ENCODE results near the gene TMPRSS11D. TPM values are rescaled to one million over a fixed set of nuclear protein-coding genes. Genes with fewer than 3 reads are reported as not detected.

The TMPRSS11D gene
- total RNA-seq, 2 donors from 2014 or later: not detected

DNA sequence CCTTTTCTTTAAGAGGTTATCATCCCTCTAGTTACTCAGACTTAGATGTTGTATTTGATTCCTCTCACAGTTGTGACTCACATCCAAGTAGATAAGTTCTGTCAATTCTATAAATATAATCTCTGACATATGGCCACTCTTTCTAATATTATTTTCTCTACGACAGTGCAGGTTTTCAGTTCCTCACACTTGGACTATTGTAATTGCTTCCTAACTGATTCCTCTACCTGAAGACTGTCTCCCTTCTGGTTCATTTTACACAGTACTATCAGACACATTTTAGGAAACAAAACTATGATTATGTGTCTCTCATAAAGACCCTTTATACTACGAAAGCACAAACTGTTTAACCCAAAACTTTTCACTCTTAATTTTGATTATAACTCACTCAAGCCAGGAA is 98.3 kb downstream of the TMPRSS11D start:
- ATAC-seq: no peak
- intact Hi-C loops (cut with DNase I): no loop called here
- no peak for DNase-seq

DNA sequence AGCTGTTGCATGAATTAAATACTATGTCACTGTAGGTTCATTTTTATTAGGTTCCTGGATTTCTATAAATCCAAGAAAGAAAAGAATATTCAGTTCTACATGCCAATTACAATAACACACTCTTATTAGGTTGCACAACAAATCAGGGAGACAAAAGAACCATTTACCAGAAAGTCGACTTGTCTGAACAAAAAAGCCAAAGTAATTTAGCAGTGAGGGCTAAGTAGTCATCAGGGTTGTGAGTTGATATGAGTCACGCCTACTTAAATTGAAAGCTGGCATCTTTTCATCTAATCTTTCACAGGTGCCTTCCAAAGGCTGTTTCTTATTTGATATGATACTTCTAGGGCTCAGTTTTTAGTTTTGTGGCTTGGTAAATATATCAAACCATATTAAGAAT is 104.2 kb downstream of the TMPRSS11D start:
- DNase-seq (no peak), ATAC-seq (no peak)
- intact Hi-C loops (cut with DNase I): no loop called here

DNA sequence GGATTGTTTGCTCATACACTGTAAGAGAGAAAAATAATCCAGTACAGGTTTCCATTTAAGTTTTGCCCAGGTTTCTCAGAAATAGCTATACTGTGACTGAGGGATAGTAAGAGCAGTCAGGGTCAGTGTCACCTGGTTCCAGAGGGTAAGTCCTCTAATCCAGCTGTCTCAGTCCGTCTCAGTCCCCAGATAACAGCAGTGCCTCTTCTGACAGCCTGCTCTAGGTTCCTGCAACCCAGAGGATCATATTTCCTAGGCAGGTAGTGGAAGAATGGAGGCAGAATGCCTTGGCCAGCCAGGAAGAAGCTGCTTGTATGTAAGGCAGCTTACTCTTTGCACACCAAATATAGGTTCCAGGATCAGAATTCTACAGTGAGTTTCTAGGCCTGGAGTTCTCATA is 107.1 kb downstream of the TMPRSS11D start:
- intact Hi-C loops (cut with DNase I): no loop called here
- no peak for DNase-seq
- no peak for ATAC-seq

Other genes starting within 250 kb of the TMPRSS11D start
- 10 to 100 TPM; 23.1 to 32.5 TPM for gene UBA6, start 182.8 kb downstream of the TMPRSS11D start, total RNA-seq
- not detected for gene GNRHR, start 129.6 kb downstream of the TMPRSS11D start, total RNA-seq
- not detected for gene TMPRSS11A, start 79.5 kb upstream of the TMPRSS11D start, total RNA-seq
- not detected for gene TMPRSS11F, start 245.9 kb upstream of the TMPRSS11D start, total RNA-seq

Data from left cardiac atrium (tissue), 4 donors.